CD4-positive, alpha-beta memory T cell (primary cell): Measurements from ENCODE around the gene KIF14. TPM values are rescaled to one million over a fixed set of nuclear protein-coding genes. Genes with fewer than 3 reads are reported as not detected.
A peak's percentile ranks its signal among the peaks of the same experiment; 100 is the strongest.
"Not testable (repeated sequence)": the region's sequence is repeated elsewhere in the genome, so short reads cannot be mapped to it uniquely, and the experiment has no call there.

Experiments
- CTCF ChIA-PET: fragments of 350-600 bp; sonication (Branson Sonifier 250); formaldehyde crosslinking; loops from one replicate; lab custom pipeline; 2021; ENCODE audit warnings: inconsistent platforms; ENCODE audit not compliant: partially characterized antibody; lab: Charles Lee
- POLR2A ChIA-PET: fragments of 350-600 bp; sonication (Branson Sonifier 250); formaldehyde crosslinking; loops from one replicate; lab custom pipeline; 2021; ENCODE audit not compliant: partially characterized antibody; lab: Charles Lee
- DNase-seq, 5 donors: peaks; one replicate each; pipeline versions ENCODE4 v3.0.0 to v3.0.0-alpha.2; 2020 to 2022; ENCODE audit warnings: mixed read lengths in 1 of 5
- H3K27ac ChIP-seq: one replicate; pipeline ENCODE4 v1.7.0; 2013; ENCODE audit warnings: low read depth, low read length
- H3K27me3 ChIP-seq: 2 replicates; pipeline ENCODE4 v1.7.0; 2013; ENCODE audit warnings: mild to moderate bottlenecking, low read length, moderate library complexity; ENCODE audit not compliant: insufficient read depth
- H3K36me3 ChIP-seq: 2 replicates; pipeline ENCODE4 v1.7.0; 2013; ENCODE audit warnings: mild to moderate bottlenecking, low read length, moderate library complexity; ENCODE audit not compliant: insufficient read depth
- H3K4me1 ChIP-seq: 2 replicates; pipeline ENCODE4 v1.7.0; 2013; ENCODE audit warnings: mild to moderate bottlenecking, low read length, moderate library complexity; ENCODE audit not compliant: insufficient read depth
- H3K4me3 ChIP-seq, 2 donors: one replicate each; pipeline ENCODE4 v1.7.0; 2013; ENCODE audit warnings: low read length in 2 of 2, mild to moderate bottlenecking in 1 of 2
- H3K9me3 ChIP-seq, 2 donors: one replicate each; pipeline ENCODE4 v1.7.0; 2013; ENCODE audit warnings: low read length in 2 of 2, control low read depth in 1 of 2; ENCODE audit not compliant: control insufficient read depth in 1 of 2
- H3K27ac Mint-ChIP-seq, 7 donors: one replicate each; pipeline ENCODE4 v1.8.0; 2020 to 2021; ENCODE audit warnings: mixed read lengths in 7 of 7, mild to moderate bottlenecking in 6 of 7, inconsistent platforms in 3 of 7, moderate library complexity in 3 of 7
- H3K27me3 Mint-ChIP-seq, 2 donors: one replicate each; pipeline ENCODE4 v1.8.0; 2020 to 2021; ENCODE audit warnings: mixed read lengths in 2 of 2
- H3K36me3 Mint-ChIP-seq, 2 donors: one replicate each; pipeline ENCODE4 v1.8.0; 2020 to 2021; ENCODE audit warnings: mixed read lengths in 2 of 2, inconsistent platforms in 1 of 2, mild to moderate bottlenecking in 1 of 2
- H3K4me1 Mint-ChIP-seq, 4 donors: one replicate each; pipeline ENCODE4 v1.8.0; 2020 to 2021; ENCODE audit warnings: mixed read lengths in 4 of 4, mild to moderate bottlenecking in 1 of 4
- H3K4me3 Mint-ChIP-seq, 8 donors: one replicate each; pipeline ENCODE4 v1.8.0; 2020 to 2021; ENCODE audit warnings: mixed read lengths in 8 of 8, mild to moderate bottlenecking in 7 of 8, moderate library complexity in 6 of 8, inconsistent platforms in 3 of 8
- H3K9me3 Mint-ChIP-seq, 8 donors: one replicate each; pipeline ENCODE4 v1.8.0; 2020 to 2021; ENCODE audit warnings: mixed read lengths in 8 of 8, mild to moderate bottlenecking in 5 of 8, inconsistent platforms in 3 of 8, moderate library complexity in 1 of 8
- intact Hi-C: fragments of 100-400 bp; cut with micrococcal nuclease; formaldehyde crosslinking; loops from one replicate; pipeline ENCODE4 v1.15.1; 2023
- polyA plus RNA-seq, 2 donors: library from polyadenylated mRNA; unstranded; fragments of 300-500 nt; fragmentation: Illumina TruSeq; gene quantifications; one replicate each; pipeline ENCODE4 v1.2.3, GENCODE V29; 2021
- total RNA-seq, 2 experiments: library from RNA; stranded (reverse); gene quantifications; one replicate each; pipeline ENCODE4 v1.2.3, GENCODE V29; 2021

Gene KIF14
- total and polyA plus RNA-seq, 4 experiments from 2014 or later: 0.06 TPM; not detected in 3

GRCh38 chr1:200631375-200631774 is 10.8 kb upstream of the KIF14 start:
- CTCF ChIA-PET: no interaction called here
- no peak for DNase-seq
- H3K9me3 Mint-ChIP-seq: no peaks in the 10 kb centered on the region

GRCh38 chr1:200630515-200630899 is 10.0 kb upstream of the KIF14 start:
- H3K4me3 ChIP-seq, H3K27ac Mint-ChIP-seq, H3K9me3 ChIP-seq, DNase-seq, intact Hi-C loops, H3K27me3 Mint-ChIP-seq, H3K27me3 ChIP-seq, H3K4me3 Mint-ChIP-seq, H3K36me3 ChIP-seq, POLR2A ChIA-PET, H3K27ac ChIP-seq, H3K9me3 Mint-ChIP-seq, H3K36me3 Mint-ChIP-seq: not testable (repeated sequence)
- H3K4me1 Mint-ChIP-seq: peaks cover 13 to 18% (median 14%) of the 10 kb centered on the region in 4 donors
- CTCF ChIA-PET: interaction anchor here (1.3 to 1.4 kb wide), 2 partner anchors 8 to 172 kb away, joined by 4 to 6 read pairs; no protein-coding TSS in a partner anchor
- peaks cover 16% of the 10 kb centered on the region for H3K4me1 ChIP-seq

More at GRCh38 chr1:200631375-200631774, 10.8 kb upstream of the KIF14 start:
- Histone ChIP-seq H3K4me1 (peaks cover 16% of the 10 kb centered on the region), H3K27ac (no peak overlapping the region), H3K9me3 (no peaks in the 10 kb centered on the region), H3K4me3 (no peak overlapping the region), H3K36me3 (no peaks in the 10 kb centered on the region), H3K27me3 (no peaks in the 10 kb centered on the region)
- Mint-ChIP-seq H3K36me3 (no peaks in the 10 kb centered on the region), H3K27me3 (no peaks in the 10 kb centered on the region), H3K4me1 (peaks cover 12 to 17% (median 14%) of the 10 kb centered on the region in 4 donors), H3K4me3 (no peak overlapping the region), H3K27ac (peak overlapping the region in 1 of 7 donors; percentile 38)
- intact Hi-C loops: no loop called here
- POLR2A ChIA-PET: no interaction called here

- no peak overlapping the region for H3K4me3 ChIP-seq
- H3K36me3 Mint-ChIP-seq: no peaks in the 10 kb centered on the region
- POLR2A ChIA-PET: no interaction called here
- H3K27me3 ChIP-seq: no peaks in the 10 kb centered on the region
- H3K4me3 Mint-ChIP-seq: no peak overlapping the region
- H3K9me3 Mint-ChIP-seq: no peaks in the 10 kb centered on the region
- H3K4me1 Mint-ChIP-seq: peaks cover 15 to 20% (median 18%) of the 10 kb centered on the region in 4 donors
- CTCF ChIA-PET: interaction anchor here (1.2 to 1.4 kb wide), 3 partner anchors 8 to 174 kb away, joined by 4 to 6 read pairs (median 4); no protein-coding TSS in a partner anchor
- H3K9me3 ChIP-seq: no peaks in the 10 kb centered on the region
- no peak overlapping the region for H3K27ac Mint-ChIP-seq
- H3K36me3 ChIP-seq: no peaks in the 10 kb centered on the region
- no peak for DNase-seq
- no peak overlapping the region for H3K27ac ChIP-seq
- H3K27me3 Mint-ChIP-seq: no peaks in the 10 kb centered on the region
- H3K4me1 ChIP-seq: peaks cover 16% of the 10 kb centered on the region
- intact Hi-C loops: loop anchor here (10.0 kb wide), 2 partner anchors 115 to 485 kb away; partner anchors contain the start of gene CACNA1S
These were observed 9.4 kb upstream of the KIF14 start for GRCh38 chr1:200629876-200630514.

- Histone ChIP-seq H3K9me3 (no peaks in the 10 kb centered on the region), H3K36me3 (no peaks in the 10 kb centered on the region), H3K4me3 (peak overlapping the region in 1 of 2 donors; percentile 38), H3K27ac (peak overlapping the region; percentile 30), H3K27me3 (no peaks in the 10 kb centered on the region), H3K4me1 (peaks cover 16% of the 10 kb centered on the region)
- H3K4me1 Mint-ChIP-seq: peaks cover 15 to 20% (median 18%) of the 10 kb centered on the region in 4 donors
- H3K27ac Mint-ChIP-seq: peak overlapping the region; percentile 9 to 86 (median 43)
- CTCF ChIA-PET: interaction anchor here (1.2 to 2.0 kb wide), 3 partner anchors 70 to 177 kb away, joined by 3 to 9 read pairs (median 4); no protein-coding TSS in a partner anchor
- no peaks in the 10 kb centered on the region for H3K9me3 Mint-ChIP-seq
- DNase-seq: peak; percentile 14 to 57 (median 14)
- intact Hi-C loops: loop anchor here (10.0 kb wide), 2 partner anchors 116 to 486 kb away; partner anchors contain the start of gene CACNA1S
- no peaks in the 10 kb centered on the region for H3K36me3 Mint-ChIP-seq
- peak overlapping the region in 7 of 8 donors; percentile 13 to 74 (median 66) for H3K4me3 Mint-ChIP-seq
- POLR2A ChIA-PET: interaction anchor here (1.5 kb wide), 1 partner anchor 41 kb away, joined by 6 read pairs; the partner anchor contains the start of gene DDX59
- H3K27me3 Mint-ChIP-seq: no peaks in the 10 kb centered on the region
These were observed 7.8 kb upstream of the KIF14 start for GRCh38 chr1:200628223-200628881.

- peak overlapping the region; percentile 32 to 86 (median 58) for H3K27ac Mint-ChIP-seq
- H3K36me3 ChIP-seq: no peaks in the 10 kb centered on the region
- H3K4me1 Mint-ChIP-seq: peaks cover 15 to 20% (median 18%) of the 10 kb centered on the region in 4 donors
- H3K4me3 ChIP-seq: peak overlapping the region in 1 of 2 donors; percentile 38
- peak overlapping the region in 7 of 8 donors; percentile 13 to 74 (median 66) for H3K4me3 Mint-ChIP-seq
- intact Hi-C loops: loop anchor here (10.0 kb wide), 2 partner anchors 117 to 487 kb away; partner anchors contain the start of gene CACNA1S
- peaks cover 16% of the 10 kb centered on the region for H3K4me1 ChIP-seq
- peak overlapping the region; percentile 30 for H3K27ac ChIP-seq
- H3K36me3 Mint-ChIP-seq: no peaks in the 10 kb centered on the region
- no peaks in the 10 kb centered on the region for H3K9me3 Mint-ChIP-seq
- H3K27me3 ChIP-seq: no peaks in the 10 kb centered on the region
- POLR2A ChIA-PET: interaction anchor here (1.5 kb wide), 1 partner anchor 42 kb away, joined by 6 read pairs; the partner anchor contains the start of gene DDX59
- H3K27me3 Mint-ChIP-seq: no peaks in the 10 kb centered on the region
- CTCF ChIA-PET: interaction anchor here (1.2 to 2.0 kb wide), 3 partner anchors 69 to 177 kb away, joined by 3 to 9 read pairs (median 4); no protein-coding TSS in a partner anchor
- no peaks in the 10 kb centered on the region for H3K9me3 ChIP-seq
- DNase-seq: no peak
These were observed 7.1 kb upstream of the KIF14 start for GRCh38 chr1:200627575-200628222.

GRCh38 chr1:200626853-200627534 is 6.4 kb upstream of the KIF14 start:
- Histone ChIP-seq H3K27ac (no peak overlapping the region), H3K27me3 (no peaks in the 10 kb centered on the region), H3K4me3 (no peak overlapping the region), H3K36me3 (no peaks in the 10 kb centered on the region), H3K9me3 (no peaks in the 10 kb centered on the region), H3K4me1 (peaks cover 19% of the 10 kb centered on the region)
- ChIA-PET POLR2A (interaction anchor here (1.5 kb wide), 1 partner anchor 43 kb away, joined by 6 read pairs; the partner anchor contains the start of gene DDX59), CTCF (interaction anchor here (0.5 to 2.0 kb wide), 4 partner anchors 68 to 277 kb away, joined by 3 to 9 read pairs (median 4); no protein-coding TSS in a partner anchor)
- Mint-ChIP-seq H3K36me3 (no peaks in the 10 kb centered on the region), H3K27me3 (no peaks in the 10 kb centered on the region), H3K4me3 (no peak overlapping the region), H3K9me3 (no peaks in the 10 kb centered on the region), H3K4me1 (peaks cover 17 to 20% (median 18%) of the 10 kb centered on the region in 4 donors), H3K27ac (no peak overlapping the region)
- intact Hi-C loops: loop anchor here (10.0 kb wide), 2 partner anchors 118 to 488 kb away; partner anchors contain the start of gene CACNA1S
- DNase-seq: no peak
